Fibroblast of the aortic adventitia (primary cell): Measurements from ENCODE around the gene PTPRU. TPM values are rescaled to one million over a fixed set of nuclear protein-coding genes. Genes with fewer than 3 reads are reported as not detected.
A peak's percentile ranks its signal among the peaks of the same experiment; 100 is the strongest.

Source experiments
- DNase-seq: peaks from one replicate; pipeline ENCODE4 v3.0.0-alpha.2; 2010; ENCODE audit warnings: low read depth
- H3K4me3 ChIP-seq: 2 replicates; pipeline ENCODE4 v1.5.1; 2011; ENCODE audit warnings: low read depth, mild to moderate bottlenecking, control low read depth, low read length, moderate library complexity
- CTCF ChIP-seq: IDR thresholded peaks from 2 replicates; pipeline ENCODE4 v1.5.1; 2011; ENCODE audit warnings: mild to moderate bottlenecking, low read length, control low read depth, inconsistent platforms; ENCODE audit not compliant: insufficient read depth
- total RNA-seq: library from RNA; depleted of rRNA; stranded (reverse); fragments of >200 nt; gene quantifications from 2 replicates; pipeline ENCODE4 v1.2.3, GENCODE V29; 2012; ENCODE audit warnings: low replicate concordance

Gene PTPRU
- total RNA-seq, 1 donor: 25.8 TPM

GRCh38 chr1:29284961-29285560 is 48.7 kb downstream of the PTPRU start:
- H3K4me3 ChIP-seq: no peak overlapping the region
- TF ChIP-seq CTCF: no peak
- no peak for DNase-seq

- TF ChIP-seq CTCF: no peak
- H3K4me3 ChIP-seq: no peak overlapping the region
- DNase-seq: no peak
These were observed 49.4 kb downstream of the PTPRU start for GRCh38 chr1:29285771-29286170.

- TF ChIP-seq CTCF: peak; percentile 6
- DNase-seq: no peak
These were observed 50.0 kb downstream of the PTPRU start for GRCh38 chr1:29286194-29286767.

GRCh38 chr1:29289493-29289892 is 53.2 kb downstream of the PTPRU start:
- no peak overlapping the region for H3K4me3 ChIP-seq
- no peak for DNase-seq
- no peak for TF ChIP-seq CTCF

More at GRCh38 chr1:29286194-29286767, 50.0 kb downstream of the PTPRU start:
- H3K4me3 ChIP-seq: no peak overlapping the region

- DNase-seq: peak; percentile 44
- H3K4me3 ChIP-seq: no peak overlapping the region
- TF ChIP-seq CTCF: no peak
These were observed 54.2 kb downstream of the PTPRU start for GRCh38 chr1:29290414-29290985.

GRCh38 chr1:29291756-29292155 is 55.4 kb downstream of the PTPRU start:
- no peak overlapping the region for H3K4me3 ChIP-seq
- TF ChIP-seq CTCF: no peak
- no peak for DNase-seq
